ENCODE results near the gene RP9.

Gene RP9

GRCh38 chr7:33087356-33087755 lies 21.8 kb downstream of the RP9 start:
- H3K4me1 Mint-ChIP-seq: peaks cover 10% of the 10 kb centered on the region
- no peaks in the 10 kb centered on the region for H3K27me3 Mint-ChIP-seq
- ATAC-seq: no peak

GRCh38 chr7:33079763-33080690 lies 29.2 kb downstream of the RP9 start:
- Mint-ChIP-seq H3K36me3 (no peaks in the 10 kb centered on the region), H3K9me3 (no peaks in the 10 kb centered on the region), H3K27ac (no peak overlapping the region), H3K27me3 (no peaks in the 10 kb centered on the region), H3K4me3 (no peak overlapping the region), H3K4me1 (peaks cover 10% of the 10 kb centered on the region)
- ATAC-seq: no peak

More at GRCh38 chr7:33087356-33087755, 21.8 kb downstream of the RP9 start:
- Mint-ChIP-seq H3K9me3 (no peaks in the 10 kb centered on the region), H3K27ac (no peak overlapping the region), H3K36me3 (peaks cover 2% of the 10 kb centered on the region), H3K4me3 (no peak overlapping the region)

GRCh38 chr7:33079096-33079495 lies 30.1 kb downstream of the RP9 start:
- ATAC-seq: no peak
- H3K27ac Mint-ChIP-seq: no peak overlapping the region
- no peaks in the 10 kb centered on the region for H3K9me3 Mint-ChIP-seq
- H3K27me3 Mint-ChIP-seq: no peaks in the 10 kb centered on the region
- H3K36me3 Mint-ChIP-seq: no peaks in the 10 kb centered on the region
- H3K4me1 Mint-ChIP-seq: peaks cover 10% of the 10 kb centered on the region
- no peak overlapping the region for H3K4me3 Mint-ChIP-seq

DNA sequence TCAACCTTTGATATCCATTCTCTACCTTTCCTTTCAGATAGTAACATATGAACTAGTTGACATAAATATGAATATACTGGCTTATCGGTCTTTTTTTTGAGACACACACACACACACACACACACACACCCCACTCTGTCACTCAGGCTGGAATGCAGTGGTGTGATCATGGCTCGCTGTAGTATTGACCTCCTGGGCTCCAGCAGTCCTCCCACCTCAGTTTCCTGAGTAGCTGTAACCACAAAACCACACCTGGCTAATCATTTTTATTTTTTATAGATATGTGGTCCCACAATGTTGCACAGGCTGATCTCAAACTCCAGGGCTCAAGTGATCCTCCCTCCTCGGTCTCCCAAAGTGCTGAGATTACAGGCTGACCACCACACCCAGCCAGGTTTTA lies 32.5 kb downstream of the RP9 start:
- ATAC-seq: no peak
- Mint-ChIP-seq H3K27me3 (peaks cover 11% of the 10 kb centered on the region), H3K36me3 (no peaks in the 10 kb centered on the region), H3K27ac (no peak overlapping the region), H3K9me3 (peaks cover 2% of the 10 kb centered on the region), H3K4me1 (peaks cover 10% of the 10 kb centered on the region), H3K4me3 (no peak overlapping the region)

DNA sequence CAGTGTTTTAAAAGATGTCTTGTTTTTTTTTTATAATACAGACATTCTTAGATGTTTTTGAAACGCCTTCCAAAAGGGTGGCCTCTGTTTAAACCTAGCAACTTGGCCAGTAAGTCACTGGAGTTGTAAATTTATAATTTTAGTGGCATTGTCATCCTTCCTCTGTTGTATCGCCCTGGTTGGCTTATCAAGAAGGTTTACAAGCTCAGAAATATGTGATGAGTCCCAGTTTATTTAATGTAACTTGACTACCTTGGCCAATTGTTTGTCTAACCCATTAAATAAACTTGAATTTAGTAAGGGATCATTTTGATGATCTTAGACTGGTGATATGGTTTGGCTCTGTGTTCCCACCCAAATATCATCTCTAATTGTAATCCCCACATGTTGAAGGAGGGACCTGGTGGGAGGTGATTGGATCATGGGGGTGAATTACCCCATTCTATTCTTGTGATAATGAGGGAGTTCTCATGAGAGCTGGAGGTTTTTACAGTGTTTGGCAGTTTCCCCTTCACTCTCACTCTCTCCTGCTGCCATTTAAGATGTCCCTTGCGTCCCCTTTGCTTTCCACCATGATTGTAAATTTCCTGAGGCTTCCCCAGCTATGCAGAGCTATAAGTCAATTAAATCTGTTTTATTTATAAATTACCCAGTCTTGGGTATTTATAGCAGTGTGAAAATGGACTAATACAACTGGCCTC lies 33.2 kb downstream of the RP9 start:
- H3K4me1 Mint-ChIP-seq: peaks cover 10% of the 10 kb centered on the region

DNA sequence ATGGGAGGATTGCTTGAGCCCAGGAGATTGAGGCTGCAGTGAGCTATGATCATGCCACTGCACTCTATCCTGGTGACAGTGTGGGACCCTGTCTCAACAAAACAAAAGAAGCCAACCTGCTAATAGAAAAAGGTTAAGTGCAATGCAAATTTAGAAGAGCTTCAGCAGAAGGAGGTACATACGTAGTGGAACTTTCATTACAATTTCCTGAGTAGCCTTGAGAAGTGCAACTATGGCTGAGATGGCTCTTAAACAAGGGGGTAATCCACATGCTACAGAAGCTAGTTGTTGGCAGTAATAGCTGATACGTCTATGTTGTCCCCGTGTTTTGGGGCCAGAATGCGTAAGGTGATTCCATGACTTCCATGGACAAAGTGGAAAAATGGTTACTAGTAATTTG lies 36.0 kb downstream of the RP9 start:
- Mint-ChIP-seq H3K4me1 (peaks cover 10% of the 10 kb centered on the region), H3K36me3 (no peaks in the 10 kb centered on the region), H3K27ac (no peak overlapping the region), H3K9me3 (peaks cover 5% of the 10 kb centered on the region), H3K27me3 (peaks cover 16% of the 10 kb centered on the region), H3K4me3 (no peak overlapping the region)
- no peak for ATAC-seq

More for the DNA sequence above, 33.2 kb downstream of the RP9 start:
- no peak overlapping the region for H3K27ac Mint-ChIP-seq
- no peak overlapping the region for H3K4me3 Mint-ChIP-seq
- H3K27me3 Mint-ChIP-seq: peaks cover 16% of the 10 kb centered on the region
- peaks cover 5% of the 10 kb centered on the region for H3K9me3 Mint-ChIP-seq
- no peaks in the 10 kb centered on the region for H3K36me3 Mint-ChIP-seq
- no peak for ATAC-seq

DNA sequence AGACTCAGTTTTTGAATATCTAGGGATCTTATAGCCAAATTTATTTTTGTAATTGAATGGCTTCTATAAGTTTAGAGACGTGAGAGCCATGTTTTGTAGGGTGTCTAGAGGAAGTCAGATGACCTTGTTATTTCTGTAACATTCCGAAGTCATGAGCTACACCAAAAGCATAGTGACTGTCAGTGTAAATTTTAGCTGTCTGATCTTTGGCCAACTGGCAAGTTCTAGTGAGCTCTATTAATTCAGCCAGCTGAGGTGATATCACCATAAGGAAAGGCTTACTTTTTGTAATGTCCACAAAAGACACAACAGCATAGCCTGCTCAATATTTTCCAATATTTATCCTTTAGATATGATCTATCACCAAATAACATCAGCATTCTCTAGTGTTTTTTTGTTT lies 36.7 kb downstream of the RP9 start:
- ATAC-seq: no peak
- Mint-ChIP-seq H3K4me1 (peaks cover 7% of the 10 kb centered on the region), H3K4me3 (no peak overlapping the region), H3K27ac (no peak overlapping the region), H3K27me3 (peaks cover 16% of the 10 kb centered on the region), H3K36me3 (no peaks in the 10 kb centered on the region), H3K9me3 (peaks cover 5% of the 10 kb centered on the region)

GRCh38 chr7:33070831-33071230 lies 38.4 kb downstream of the RP9 start:
- H3K27ac Mint-ChIP-seq: no peak overlapping the region
- H3K36me3 Mint-ChIP-seq: peaks cover 3% of the 10 kb centered on the region
- peaks cover 16% of the 10 kb centered on the region for H3K27me3 Mint-ChIP-seq
- peaks cover 6% of the 10 kb centered on the region for H3K9me3 Mint-ChIP-seq
- no peak for ATAC-seq
- H3K4me1 Mint-ChIP-seq: no peaks in the 10 kb centered on the region
- no peak overlapping the region for H3K4me3 Mint-ChIP-seq

GRCh38 chr7:33070277-33070676 lies 38.9 kb downstream of the RP9 start:
- no peak overlapping the region for H3K27ac Mint-ChIP-seq
- H3K4me1 Mint-ChIP-seq: no peaks in the 10 kb centered on the region
- peaks cover 8% of the 10 kb centered on the region for H3K36me3 Mint-ChIP-seq

DNA sequence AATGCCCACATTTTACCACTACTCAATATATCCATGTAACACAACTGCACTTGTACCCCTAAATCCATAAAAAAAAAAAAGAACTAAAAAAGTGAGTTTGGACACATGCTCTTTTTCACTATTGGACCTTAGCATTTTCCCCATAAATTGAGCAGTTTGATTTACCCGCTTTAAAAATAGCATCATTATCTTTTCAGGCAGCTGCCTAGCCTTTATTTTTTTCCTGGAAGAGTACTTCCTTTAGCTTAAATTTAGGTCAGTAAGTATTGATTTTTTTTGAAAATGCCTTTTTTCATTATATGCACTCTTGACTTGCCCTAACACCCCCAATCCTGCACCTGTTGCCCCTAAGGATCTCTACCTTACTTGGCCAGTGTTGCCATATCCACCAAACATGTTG lies 41.3 kb downstream of the RP9 start:
- H3K9me3 Mint-ChIP-seq: peaks cover 9% of the 10 kb centered on the region
- peaks cover 16% of the 10 kb centered on the region for H3K27me3 Mint-ChIP-seq
- no peak overlapping the region for H3K4me3 Mint-ChIP-seq
- peaks cover 5% of the 10 kb centered on the region for H3K4me1 Mint-ChIP-seq
- H3K36me3 Mint-ChIP-seq: peaks cover 8% of the 10 kb centered on the region
- H3K27ac Mint-ChIP-seq: no peak overlapping the region
- no peak for ATAC-seq

More at GRCh38 chr7:33070277-33070676, 38.9 kb downstream of the RP9 start:
- Mint-ChIP-seq H3K9me3 (peaks cover 9% of the 10 kb centered on the region), H3K27me3 (peaks cover 16% of the 10 kb centered on the region), H3K4me3 (no peak overlapping the region)
- ATAC-seq: no peak

GRCh38 chr7:33066771-33067170 lies 42.4 kb downstream of the RP9 start:
- no peak overlapping the region for H3K4me3 Mint-ChIP-seq
- peaks cover 5% of the 10 kb centered on the region for H3K4me1 Mint-ChIP-seq
- H3K27ac Mint-ChIP-seq: no peak overlapping the region
- H3K36me3 Mint-ChIP-seq: peaks cover 8% of the 10 kb centered on the region
- H3K9me3 Mint-ChIP-seq: peaks cover 7% of the 10 kb centered on the region
- no peak for ATAC-seq
- peaks cover 5% of the 10 kb centered on the region for H3K27me3 Mint-ChIP-seq

GRCh38 chr7:33065981-33066380 lies 43.2 kb downstream of the RP9 start:
- H3K36me3 Mint-ChIP-seq: peaks cover 8% of the 10 kb centered on the region
- peaks cover 4% of the 10 kb centered on the region for H3K9me3 Mint-ChIP-seq
- H3K4me1 Mint-ChIP-seq: peaks cover 6% of the 10 kb centered on the region
- H3K27me3 Mint-ChIP-seq: no peaks in the 10 kb centered on the region
- no peak for ATAC-seq
- no peak overlapping the region for H3K27ac Mint-ChIP-seq
- H3K4me3 Mint-ChIP-seq: no peak overlapping the region

- Mint-ChIP-seq H3K27me3 (no peaks in the 10 kb centered on the region), H3K27ac (peak overlapping the region; percentile 89), H3K4me1 (peaks cover 36% of the 10 kb centered on the region), H3K4me3 (peak overlapping the region; percentile 84), H3K36me3 (peaks cover 14% of the 10 kb centered on the region), H3K9me3 (peaks cover 4% of the 10 kb centered on the region)
- ATAC-seq: peak; percentile 97
These were observed 46.3 kb downstream of the RP9 start for GRCh38 chr7:33062782-33063443.

GRCh38 chr7:33062023-33062781 lies 47.0 kb downstream of the RP9 start, which contains the start of gene NT5C3A:
NT5C3A (minus strand) TSS chr7:33062776; CDS start chr7:33062705, 71 bp downstream.
- Mint-ChIP-seq H3K27ac (peak within 1 kb of the TSS; percentile 89), H3K4me3 (peak within 1 kb of the TSS; percentile 84), H3K9me3 (peaks cover 4% of the 10 kb centered on the region), H3K4me1 (peaks cover 39% of the 10 kb centered on the region), H3K36me3 (peaks cover 14% of the 10 kb centered on the region), H3K27me3 (no peaks in the 10 kb centered on the region)
- ATAC-seq: peak; percentile 0

All from stimulated activated memory B cell treated with anti-CD40 and anti-IgM and Interleukin-4, amounts not matched to agents 10 μg/mL and 1 μg/mL and 100 μg/mL, for 72 hours (primary cell).